HEK293 (cell line): ENCODE data around the gene BRF1.

Source experiments
- GLI4 ChIP-seq: fragments of 450-650 bp; formaldehyde crosslinking; IDR thresholded peaks from 2 replicates; pipeline ENCODE4 v1.5.1; 2016; ENCODE audit warnings: missing biosample characterization, missing genetic modification characterization
- ZNF16 ChIP-seq: fragments of 450-650 bp; formaldehyde crosslinking; IDR thresholded peaks from 2 replicates; pipeline ENCODE4 v1.5.1; 2016; ENCODE audit warnings: low read depth, missing biosample characterization, missing genetic modification characterization
- ZNF24 ChIP-seq: fragments of 450-650 bp; formaldehyde crosslinking; IDR thresholded peaks from 2 replicates; pipeline ENCODE4 v1.5.1; 2016; ENCODE audit warnings: missing biosample characterization, missing genetic modification characterization
- ZNF585B ChIP-seq: fragments of 450-650 bp; formaldehyde crosslinking; IDR thresholded peaks from 2 replicates; pipeline ENCODE4 v1.5.1; 2016; ENCODE audit warnings: missing biosample characterization, missing genetic modification characterization
- TF ChIP-seq, protein P1 (sequence below): fragments of 450-650 bp; formaldehyde crosslinking; IDR thresholded peaks from 2 replicates; pipeline ENCODE4 v1.5.1; 2016; ENCODE audit warnings: missing biosample characterization, missing genetic modification characterization
- TF ChIP-seq, protein P2 (sequence below): fragments of 450-650 bp; formaldehyde crosslinking; IDR thresholded peaks from 2 replicates; pipeline ENCODE4 v1.5.1; 2016; ENCODE audit warnings: missing biosample characterization, missing genetic modification characterization
- TF ChIP-seq, protein P3 (sequence below): fragments of 450-650 bp; formaldehyde crosslinking; IDR thresholded peaks from 2 replicates; pipeline ENCODE4 v1.5.1; 2016; ENCODE audit warnings: missing biosample characterization, missing genetic modification characterization
- TF ChIP-seq, protein P4 (sequence below): sonication (generic); formaldehyde crosslinking; IDR thresholded peaks from 2 replicates; pipeline ENCODE4 v1.8.1; 2022; ENCODE audit warnings: mild to moderate bottlenecking, moderate library complexity, missing genetic modification reagents
- TF ChIP-seq, protein P5 (sequence below): fragments of 450-650 bp; formaldehyde crosslinking; IDR thresholded peaks from 2 replicates; pipeline ENCODE4 v1.5.1; 2016; ENCODE audit warnings: missing biosample characterization, missing genetic modification characterization

DNA sequence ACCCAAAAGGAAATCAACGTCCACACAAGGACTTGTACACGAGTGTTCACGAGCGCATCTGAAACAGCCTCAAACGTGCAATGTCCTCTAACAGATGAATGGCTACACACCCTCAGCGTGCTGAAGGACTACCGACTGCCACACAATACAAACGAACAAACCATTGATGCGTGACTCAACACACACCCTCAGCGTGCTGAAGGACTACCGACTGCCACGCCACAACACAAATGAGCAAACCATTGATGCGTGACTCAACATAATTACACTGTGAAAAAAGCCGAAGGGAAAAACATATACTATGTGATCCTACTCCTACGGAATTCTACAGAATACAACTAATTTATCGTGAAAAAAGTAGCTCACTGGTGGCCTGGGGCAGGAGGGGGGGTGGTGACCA is 77.5 kb downstream of the BRF1 start:
- TF ChIP-seq, protein P1, sequence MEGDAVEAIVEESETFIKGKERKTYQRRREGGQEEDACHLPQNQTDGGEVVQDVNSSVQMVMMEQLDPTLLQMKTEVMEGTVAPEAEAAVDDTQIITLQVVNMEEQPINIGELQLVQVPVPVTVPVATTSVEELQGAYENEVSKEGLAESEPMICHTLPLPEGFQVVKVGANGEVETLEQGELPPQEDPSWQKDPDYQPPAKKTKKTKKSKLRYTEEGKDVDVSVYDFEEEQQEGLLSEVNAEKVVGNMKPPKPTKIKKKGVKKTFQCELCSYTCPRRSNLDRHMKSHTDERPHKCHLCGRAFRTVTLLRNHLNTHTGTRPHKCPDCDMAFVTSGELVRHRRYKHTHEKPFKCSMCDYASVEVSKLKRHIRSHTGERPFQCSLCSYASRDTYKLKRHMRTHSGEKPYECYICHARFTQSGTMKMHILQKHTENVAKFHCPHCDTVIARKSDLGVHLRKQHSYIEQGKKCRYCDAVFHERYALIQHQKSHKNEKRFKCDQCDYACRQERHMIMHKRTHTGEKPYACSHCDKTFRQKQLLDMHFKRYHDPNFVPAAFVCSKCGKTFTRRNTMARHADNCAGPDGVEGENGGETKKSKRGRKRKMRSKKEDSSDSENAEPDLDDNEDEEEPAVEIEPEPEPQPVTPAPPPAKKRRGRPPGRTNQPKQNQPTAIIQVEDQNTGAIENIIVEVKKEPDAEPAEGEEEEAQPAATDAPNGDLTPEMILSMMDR (tag by site-specific recombination): no peak
- TF ChIP-seq, protein P2, sequence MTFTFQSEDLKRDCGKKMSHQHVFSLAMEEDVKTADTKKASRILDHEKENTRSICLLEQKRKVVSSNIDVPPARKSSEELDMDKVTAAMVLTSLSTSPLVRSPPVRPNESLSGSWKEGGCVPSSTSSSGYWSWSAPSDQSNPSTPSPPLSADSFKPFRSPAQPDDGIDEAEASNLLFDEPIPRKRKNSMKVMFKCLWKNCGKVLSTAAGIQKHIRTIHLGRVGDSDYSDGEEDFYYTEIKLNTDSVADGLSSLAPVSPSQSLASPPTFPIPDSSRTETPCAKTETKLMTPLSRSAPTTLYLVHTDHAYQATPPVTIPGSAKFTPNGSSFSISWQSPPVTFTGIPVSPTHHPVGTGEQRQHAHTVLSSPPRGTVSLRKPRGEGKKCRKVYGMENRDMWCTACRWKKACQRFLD (tag by site-specific recombination): no peak
- TF ChIP-seq ZNF585B (no peak), ZNF24 (tag by site-specific recombination) (no peak), ZNF16 (tag by site-specific recombination) (no peak), GLI4 (tag by site-specific recombination) (no peak)
- TF ChIP-seq, protein P3, sequence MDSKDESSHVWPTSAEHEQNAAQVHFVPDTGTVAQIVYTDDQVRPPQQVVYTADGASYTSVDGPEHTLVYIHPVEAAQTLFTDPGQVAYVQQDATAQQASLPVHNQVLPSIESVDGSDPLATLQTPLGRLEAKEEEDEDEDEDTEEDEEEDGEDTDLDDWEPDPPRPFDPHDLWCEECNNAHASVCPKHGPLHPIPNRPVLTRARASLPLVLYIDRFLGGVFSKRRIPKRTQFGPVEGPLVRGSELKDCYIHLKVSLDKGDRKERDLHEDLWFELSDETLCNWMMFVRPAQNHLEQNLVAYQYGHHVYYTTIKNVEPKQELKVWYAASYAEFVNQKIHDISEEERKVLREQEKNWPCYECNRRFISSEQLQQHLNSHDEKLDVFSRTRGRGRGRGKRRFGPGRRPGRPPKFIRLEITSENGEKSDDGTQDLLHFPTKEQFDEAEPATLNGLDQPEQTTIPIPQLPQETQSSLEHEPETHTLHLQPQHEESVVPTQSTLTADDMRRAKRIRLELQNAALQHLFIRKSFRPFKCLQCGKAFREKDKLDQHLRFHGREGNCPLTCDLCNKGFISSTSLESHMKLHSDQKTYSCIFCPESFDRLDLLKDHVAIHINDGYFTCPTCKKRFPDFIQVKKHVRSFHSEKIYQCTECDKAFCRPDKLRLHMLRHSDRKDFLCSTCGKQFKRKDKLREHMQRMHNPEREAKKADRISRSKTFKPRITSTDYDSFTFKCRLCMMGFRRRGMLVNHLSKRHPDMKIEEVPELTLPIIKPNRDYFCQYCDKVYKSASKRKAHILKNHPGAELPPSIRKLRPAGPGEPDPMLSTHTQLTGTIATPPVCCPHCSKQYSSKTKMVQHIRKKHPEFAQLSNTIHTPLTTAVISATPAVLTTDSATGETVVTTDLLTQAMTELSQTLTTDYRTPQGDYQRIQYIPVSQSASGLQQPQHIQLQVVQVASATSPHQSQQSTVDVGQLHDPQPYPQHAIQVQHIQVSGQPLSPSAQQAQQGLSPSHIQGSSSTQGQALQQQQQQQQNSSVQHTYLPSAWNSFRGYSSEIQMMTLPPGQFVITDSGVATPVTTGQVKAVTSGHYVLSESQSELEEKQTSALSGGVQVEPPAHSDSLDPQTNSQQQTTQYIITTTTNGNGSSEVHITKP (tag by site-specific recombination): no peak
- TF ChIP-seq, protein P4, sequence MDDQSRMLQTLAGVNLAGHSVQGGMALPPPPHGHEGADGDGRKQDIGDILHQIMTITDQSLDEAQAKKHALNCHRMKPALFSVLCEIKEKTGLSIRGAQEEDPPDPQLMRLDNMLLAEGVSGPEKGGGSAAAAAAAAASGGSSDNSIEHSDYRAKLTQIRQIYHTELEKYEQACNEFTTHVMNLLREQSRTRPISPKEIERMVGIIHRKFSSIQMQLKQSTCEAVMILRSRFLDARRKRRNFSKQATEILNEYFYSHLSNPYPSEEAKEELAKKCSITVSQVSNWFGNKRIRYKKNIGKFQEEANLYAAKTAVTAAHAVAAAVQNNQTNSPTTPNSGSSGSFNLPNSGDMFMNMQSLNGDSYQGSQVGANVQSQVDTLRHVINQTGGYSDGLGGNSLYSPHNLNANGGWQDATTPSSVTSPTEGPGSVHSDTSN (CRISPR knock-in tag): no peak
- TF ChIP-seq, protein P5, sequence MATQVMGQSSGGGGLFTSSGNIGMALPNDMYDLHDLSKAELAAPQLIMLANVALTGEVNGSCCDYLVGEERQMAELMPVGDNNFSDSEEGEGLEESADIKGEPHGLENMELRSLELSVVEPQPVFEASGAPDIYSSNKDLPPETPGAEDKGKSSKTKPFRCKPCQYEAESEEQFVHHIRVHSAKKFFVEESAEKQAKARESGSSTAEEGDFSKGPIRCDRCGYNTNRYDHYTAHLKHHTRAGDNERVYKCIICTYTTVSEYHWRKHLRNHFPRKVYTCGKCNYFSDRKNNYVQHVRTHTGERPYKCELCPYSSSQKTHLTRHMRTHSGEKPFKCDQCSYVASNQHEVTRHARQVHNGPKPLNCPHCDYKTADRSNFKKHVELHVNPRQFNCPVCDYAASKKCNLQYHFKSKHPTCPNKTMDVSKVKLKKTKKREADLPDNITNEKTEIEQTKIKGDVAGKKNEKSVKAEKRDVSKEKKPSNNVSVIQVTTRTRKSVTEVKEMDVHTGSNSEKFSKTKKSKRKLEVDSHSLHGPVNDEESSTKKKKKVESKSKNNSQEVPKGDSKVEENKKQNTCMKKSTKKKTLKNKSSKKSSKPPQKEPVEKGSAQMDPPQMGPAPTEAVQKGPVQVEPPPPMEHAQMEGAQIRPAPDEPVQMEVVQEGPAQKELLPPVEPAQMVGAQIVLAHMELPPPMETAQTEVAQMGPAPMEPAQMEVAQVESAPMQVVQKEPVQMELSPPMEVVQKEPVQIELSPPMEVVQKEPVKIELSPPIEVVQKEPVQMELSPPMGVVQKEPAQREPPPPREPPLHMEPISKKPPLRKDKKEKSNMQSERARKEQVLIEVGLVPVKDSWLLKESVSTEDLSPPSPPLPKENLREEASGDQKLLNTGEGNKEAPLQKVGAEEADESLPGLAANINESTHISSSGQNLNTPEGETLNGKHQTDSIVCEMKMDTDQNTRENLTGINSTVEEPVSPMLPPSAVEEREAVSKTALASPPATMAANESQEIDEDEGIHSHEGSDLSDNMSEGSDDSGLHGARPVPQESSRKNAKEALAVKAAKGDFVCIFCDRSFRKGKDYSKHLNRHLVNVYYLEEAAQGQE: no peak
